GM12878 (cell line): Measurements from ENCODE around the gene DUSP7. TPM values are rescaled to one million over a fixed set of nuclear protein-coding genes. Genes with fewer than 3 reads are reported as not detected.

ENCODE experiments used
- ATAC-seq: fragments of 200-7000 bp; cut with Tn5 transposase; 3 replicates; pipeline ENCODE4 v1.9.1; 2020; ENCODE audit warnings: mild to moderate bottlenecking, moderate library complexity
- BruUV-seq: library from RNA; stranded (reverse); fragments of 400-500 nt; replicated peaks from 2 replicates; lab custom pipeline; 2021; lab: Mats Ljungman, UMichigan
- CTCF ChIA-PET: fragments of 300-600 bp; sonication (Branson Sonifier 250); formaldehyde crosslinking; extraction: SDS; loops from one replicate; lab custom pipeline; 2021; ENCODE audit warnings: inconsistent platforms; lab: Yijun Ruan, JAX
- POLR2A ChIA-PET: fragments of 350-600 bp; formaldehyde crosslinking; extraction: SDS; loops from one replicate; lab custom pipeline; 2021; ENCODE audit warnings: inconsistent platforms; lab: Charles Lee
- RAD21 ChIA-PET: fragments of 300-600 bp; sonication (Branson Sonifier 250); formaldehyde crosslinking; loops from one replicate; lab custom pipeline; 2023; ENCODE audit warnings: antibody characterized with exemption; ENCODE audit not compliant: unreplicated experiment; lab: Charles Lee
- SMC1A ChIA-PET: fragments of 300-600 bp; sonication (Branson Sonifier 250); formaldehyde crosslinking; loops from one replicate; lab custom pipeline; 2023; ENCODE audit not compliant: unreplicated experiment, uncharacterized antibody; lab: Charles Lee
- DNase-seq: peaks from one replicate; pipeline ENCODE4 v3.0.0-alpha.2; 2011; ENCODE audit warnings: low read depth, low spot score
- FAIRE-seq: peaks from 3 replicates; lab custom pipeline; 2011; peaks lifted over from hg19 to GRCh38; lab: Jason Lieb, UNC
- H2AFZ ChIP-seq: 2 replicates; pipeline ENCODE4 v1.6.0; 2011; ENCODE audit warnings: low read depth, low read length, control low read depth; ENCODE audit not compliant: control insufficient read depth
- H3K27ac ChIP-seq: 2 replicates; pipeline ENCODE4 v1.5.1; 2011; ENCODE audit warnings: control low read depth; ENCODE audit not compliant: control insufficient read depth, insufficient read depth
- H3K27me3 ChIP-seq, 2 experiments: replicated peaks in 1 of 2; 2 replicates each; pipeline versions ENCODE4 v1.6.0 to v1.6.1; 2011; ENCODE audit warnings: low read length in 1 of 2; ENCODE audit not compliant: control insufficient read depth in 2 of 2, insufficient read depth in 2 of 2
- H3K36me3 ChIP-seq, 2 experiments: 2 replicates each; pipeline ENCODE4 v1.5.1; 2011; ENCODE audit warnings: low read length in 1 of 2; ENCODE audit not compliant: control insufficient read depth in 2 of 2, insufficient read depth in 2 of 2
- H3K4me1 ChIP-seq: 2 replicates; pipeline ENCODE4 v1.6.1; 2011; ENCODE audit warnings: mild to moderate bottlenecking, low read length, moderate library complexity, mixed read lengths; ENCODE audit not compliant: control insufficient read depth, insufficient read depth
- H3K4me2 ChIP-seq: 2 replicates; pipeline ENCODE4 v1.6.0; 2011; ENCODE audit warnings: control low read depth; ENCODE audit not compliant: control insufficient read depth, insufficient read depth
- H3K4me3 ChIP-seq: fragments of 200-600 bp; sonication (generic); 2 replicates; pipeline ENCODE4 v1.5.1; 2016
- H3K79me2 ChIP-seq: 2 replicates; pipeline ENCODE4 v1.6.0; 2011; ENCODE audit warnings: low read length; ENCODE audit not compliant: control insufficient read depth, insufficient read depth
- H3K9ac ChIP-seq: 2 replicates; pipeline ENCODE4 v1.8.0; 2011; ENCODE audit warnings: low read length, control low read depth, mixed read lengths; ENCODE audit not compliant: control insufficient read depth, insufficient read depth
- H3K9me3 ChIP-seq: replicated peaks from 3 replicates; pipeline ENCODE4 v1.5.1; 2011; ENCODE audit warnings: mild to moderate bottlenecking, low read length; ENCODE audit not compliant: control insufficient read depth, insufficient read depth
- H4K20me1 ChIP-seq: 2 replicates; pipeline ENCODE4 v1.6.0; 2011; ENCODE audit not compliant: control insufficient read depth, insufficient read depth
- EED ChIP-seq: sonication (generic); IDR thresholded peaks from 2 replicates; pipeline ENCODE4 v1.6.1; 2016; ENCODE audit warnings: antibody characterized with exemption, low read depth
- IRF4 ChIP-seq: IDR thresholded peaks from 2 replicates; pipeline ENCODE4 v1.6.1; 2011; ENCODE audit warnings: low read depth, low read length
- JUNB ChIP-seq: IDR thresholded peaks from 2 replicates; pipeline ENCODE4 v1.6.1; 2016; ENCODE audit warnings: antibody characterized with exemption, mild to moderate bottlenecking
- KDM1A ChIP-seq: fragments of 200-600 bp; sonication (generic); IDR thresholded peaks from 2 replicates; pipeline ENCODE4 v1.6.1; 2016; ENCODE audit warnings: borderline replicate concordance
- LARP7 ChIP-seq: fragments of 450-650 bp; IDR thresholded peaks from 2 replicates; pipeline ENCODE4 v1.6.1; 2017; ENCODE audit warnings: mild to moderate bottlenecking
- MEF2A ChIP-seq: IDR thresholded peaks from 2 replicates; pipeline ENCODE4 v1.6.1; 2011; ENCODE audit warnings: low read depth, mild to moderate bottlenecking, low read length, moderate library complexity; ENCODE audit not compliant: insufficient read depth
- NBN ChIP-seq: fragments of 450-650 bp; IDR thresholded peaks from 2 replicates; pipeline ENCODE4 v1.6.1; 2016
- NR2C2 ChIP-seq: IDR thresholded peaks from 2 replicates; pipeline ENCODE4 v1.6.1; 2011; ENCODE audit warnings: borderline replicate concordance, low read depth; ENCODE audit not compliant: control insufficient read depth, insufficient read length
- RUNX3 ChIP-seq: IDR thresholded peaks from 2 replicates; pipeline ENCODE4 v1.6.1; 2012; ENCODE audit warnings: low read length, inconsistent platforms
- STAT3 ChIP-seq: IDR thresholded peaks from 2 replicates; pipeline ENCODE4 v1.6.1; 2011; ENCODE audit warnings: low read depth, low read length, improper control_type of control experiment
- TAF1 ChIP-seq: IDR thresholded peaks from 2 replicates; pipeline ENCODE4 v1.6.1; 2011; ENCODE audit warnings: mild to moderate bottlenecking, low read depth, low read length, borderline replicate concordance
- ZNF24 ChIP-seq: fragments of 450-650 bp; IDR thresholded peaks from 2 replicates; pipeline ENCODE4 v1.6.1; 2017; ENCODE audit warnings: antibody characterized with exemption, mild to moderate bottlenecking
- ZNF274 ChIP-seq: IDR thresholded peaks from one replicate; pipeline ENCODE4 v1.8.0; 2011; ENCODE audit not compliant: insufficient read length, insufficient read depth
- WGBS: methylation state at CpG from one replicate; pipeline ENCODE4 v1.1.6; 2016; ENCODE audit warnings: low lambda C conversion rate; ENCODE audit not compliant: insufficient replicate concordance, insufficient coverage; ENCODE audit errors: missing lambda C conversion rate; 5-methylcytosine and 5-hydroxymethylcytosine counted together
- in situ Hi-C: fragments of 300-500 bp; cut with MboI; formaldehyde crosslinking; loops from 9 replicates; pipeline ENCODE4 v1.14.3; 2018; ENCODE audit warnings: mixed read lengths
- intact Hi-C: fragments of 100-400 bp; cut with micrococcal nuclease; formaldehyde crosslinking; loops from one replicate; pipeline ENCODE4 v1.14.2; 2022; ENCODE audit not compliant: unreplicated experiment
- polyA plus RNA-seq, 11 experiments: library from polyadenylated mRNA; depleted of rRNA in 4 of 11; unstranded in 6 of 11; stranded (reverse) in 5 of 11; fragments of >200 nt; fragmentation: Nextera tagmentation in 4 of 11; fragmentation: Illumina TruSeq in 1 of 11; extraction: Ambion mirVana in 4 of 11; extraction: Trizol in 1 of 11; gene quantifications; 1 replicate in 1 of 11; 2 replicates in 10 of 11; pipeline versions ENCODE4 v1.2.1 to v1.2.3, GENCODE V29; 2011 to 2016; ENCODE audit warnings: inconsistent platforms in 2 of 11, missing spikeins in 2 of 11, low read depth in 1 of 11
- total RNA-seq, 4 experiments: library from RNA; depleted of rRNA in 3 of 4; stranded (reverse); fragments of >200 nt in 3 of 4; fragmentation: Illumina TruSeq in 1 of 4; extraction: Trizol in 1 of 4; gene quantifications; 2 replicates each; pipeline versions ENCODE4 v1.2.1 to v1.2.3, GENCODE V29; 2013 to 2021
- TF ChIP-seq, protein P1 (sequence below): IDR thresholded peaks from 2 replicates; pipeline ENCODE4 v1.6.1; 2011; ENCODE audit warnings: borderline replicate concordance, low read depth, mild to moderate bottlenecking, moderate library complexity, low read length; ENCODE audit not compliant: insufficient read depth, poor library complexity, severe bottlenecking
- TF ChIP-seq, protein P2 (sequence below): fragments of 450-650 bp; conservative IDR thresholded peaks from 2 replicates; pipeline ENCODE4 v1.6.1; 2017; ENCODE audit warnings: mild to moderate bottlenecking, moderate library complexity
- TF ChIP-seq, protein P3 (sequence below): fragments of 450-650 bp; formaldehyde crosslinking; IDR thresholded peaks from 2 replicates; pipeline ENCODE4 v1.4.0; 2020; ENCODE audit warnings: mild to moderate bottlenecking, moderate library complexity

Gene DUSP7
- total and polyA plus RNA-seq, 10 of the 15 experiments (the other 5 are each of a cell fraction or from before 2014, with no cell fraction given) = 0.73 to 17.0 (median 7.9) TPM

DNA sequence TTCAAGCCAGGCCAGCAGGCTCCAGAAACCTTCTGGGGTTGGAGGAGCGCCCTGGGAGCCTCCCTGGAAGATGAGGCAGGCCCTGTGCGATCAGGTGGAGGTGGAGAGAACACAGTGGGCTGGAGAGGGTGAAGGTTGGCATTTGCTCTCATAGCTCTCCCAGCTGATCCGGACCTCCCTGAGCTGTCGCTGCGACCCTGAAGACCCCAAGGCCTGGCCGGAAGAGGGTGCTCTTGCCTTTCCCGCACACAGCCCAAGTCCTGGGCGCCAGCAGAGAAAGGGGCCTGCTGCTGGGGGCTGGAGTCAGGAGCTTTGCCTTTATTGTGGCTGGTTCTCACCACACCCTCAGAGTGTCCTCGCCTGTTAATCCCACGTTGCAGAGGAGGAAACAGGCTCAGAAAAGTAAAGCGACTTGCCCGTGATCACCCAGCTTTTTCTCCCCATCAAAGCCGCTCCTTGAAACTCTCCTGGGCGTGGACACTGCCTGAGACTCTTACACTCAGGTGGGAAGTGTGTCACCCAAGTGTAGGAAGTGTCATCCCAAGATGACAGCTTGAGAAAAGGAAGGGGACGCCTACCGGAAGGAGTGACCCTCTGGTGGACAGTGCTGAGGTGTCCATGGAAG lies 52.1 kb downstream of the DUSP7 start (continued):
- TF ChIP-seq, protein P1, sequence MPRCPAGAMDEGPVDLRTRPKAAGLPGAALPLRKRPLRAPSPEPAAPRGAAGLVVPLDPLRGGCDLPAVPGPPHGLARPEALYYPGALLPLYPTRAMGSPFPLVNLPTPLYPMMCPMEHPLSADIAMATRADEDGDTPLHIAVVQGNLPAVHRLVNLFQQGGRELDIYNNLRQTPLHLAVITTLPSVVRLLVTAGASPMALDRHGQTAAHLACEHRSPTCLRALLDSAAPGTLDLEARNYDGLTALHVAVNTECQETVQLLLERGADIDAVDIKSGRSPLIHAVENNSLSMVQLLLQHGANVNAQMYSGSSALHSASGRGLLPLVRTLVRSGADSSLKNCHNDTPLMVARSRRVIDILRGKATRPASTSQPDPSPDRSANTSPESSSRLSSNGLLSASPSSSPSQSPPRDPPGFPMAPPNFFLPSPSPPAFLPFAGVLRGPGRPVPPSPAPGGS = no peak

DNA sequence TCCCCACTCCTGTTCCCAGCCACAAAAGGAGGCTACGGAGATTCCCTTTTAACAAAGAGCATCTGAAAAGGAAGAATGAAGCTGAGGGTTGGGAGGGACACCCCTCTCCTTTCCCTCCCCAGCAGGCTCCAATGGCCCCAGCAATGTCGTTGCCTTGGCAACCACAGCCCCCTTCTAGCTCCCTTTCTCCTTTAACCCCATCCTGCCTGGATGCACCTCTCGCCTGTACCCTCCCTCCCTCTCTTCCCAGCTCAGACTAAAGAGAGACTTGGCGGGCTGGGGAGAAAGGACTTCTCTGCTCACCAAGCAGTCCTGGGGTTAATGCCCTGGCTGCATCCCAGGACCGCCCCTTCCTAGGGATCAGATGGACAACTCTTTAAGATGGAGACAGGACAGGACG lies 53.6 kb downstream of the DUSP7 start:
- BruUV-seq = no TSS peak
- in situ Hi-C loops (loop anchor here (5.0 kb wide), 1 partner anchor 140 kb away; no protein-coding TSS in a partner anchor), intact Hi-C loops (no loop called here)
- Histone ChIP-seq H3K27me3 (no peaks in the 10 kb centered on the region; a peak in 2 of 4 replicates), H2AFZ (no peak overlapping the region), H3K9me3 (no peaks in the 10 kb centered on the region), H3K4me2 (no peak overlapping the region), H3K36me3 (no peaks in the 10 kb centered on the region), H4K20me1 (no peaks in the 10 kb centered on the region), H3K4me1 (peaks cover 12% of the 10 kb centered on the region), H3K79me2 (no peaks in the 10 kb centered on the region), H3K9ac (no peak overlapping the region), H3K27ac (no peak overlapping the region), H3K4me3 (no peak overlapping the region)
- ATAC-seq (no peak), DNase-seq (no peak), FAIRE-seq (no peak)
- SMC1A ChIA-PET = interaction anchor here (0.6 to 7.7 kb wide), 15 partner anchors 10 to 336 kb away, joined by 3 to 179 read pairs (median 7); partner anchors contain the start of genes DUSP7, PARP3 and RRP9
- CTCF ChIA-PET = interaction anchor here (0.6 to 10.6 kb wide), 20 partner anchors 11 to 336 kb away, joined by 3 to 334 read pairs (median 13); partner anchors contain the start of genes ACY1, DUSP7, PARP3 and RRP9
- RAD21 ChIA-PET = interaction anchor here (0.7 to 8.5 kb wide), 15 partner anchors 9 to 444 kb away, joined by 3 to 165 read pairs (median 15); partner anchors contain the start of gene DUSP7
- POLR2A ChIA-PET = interaction anchor here (1.4 to 1.5 kb wide), 2 partner anchors 54 to 59 kb away, joined by 3 to 5 read pairs; partner anchors contain the start of gene DUSP7
- 30% methylated on average over 6 of the region's 6 CpGs for WGBS
- TF ChIP-seq, protein P2, sequence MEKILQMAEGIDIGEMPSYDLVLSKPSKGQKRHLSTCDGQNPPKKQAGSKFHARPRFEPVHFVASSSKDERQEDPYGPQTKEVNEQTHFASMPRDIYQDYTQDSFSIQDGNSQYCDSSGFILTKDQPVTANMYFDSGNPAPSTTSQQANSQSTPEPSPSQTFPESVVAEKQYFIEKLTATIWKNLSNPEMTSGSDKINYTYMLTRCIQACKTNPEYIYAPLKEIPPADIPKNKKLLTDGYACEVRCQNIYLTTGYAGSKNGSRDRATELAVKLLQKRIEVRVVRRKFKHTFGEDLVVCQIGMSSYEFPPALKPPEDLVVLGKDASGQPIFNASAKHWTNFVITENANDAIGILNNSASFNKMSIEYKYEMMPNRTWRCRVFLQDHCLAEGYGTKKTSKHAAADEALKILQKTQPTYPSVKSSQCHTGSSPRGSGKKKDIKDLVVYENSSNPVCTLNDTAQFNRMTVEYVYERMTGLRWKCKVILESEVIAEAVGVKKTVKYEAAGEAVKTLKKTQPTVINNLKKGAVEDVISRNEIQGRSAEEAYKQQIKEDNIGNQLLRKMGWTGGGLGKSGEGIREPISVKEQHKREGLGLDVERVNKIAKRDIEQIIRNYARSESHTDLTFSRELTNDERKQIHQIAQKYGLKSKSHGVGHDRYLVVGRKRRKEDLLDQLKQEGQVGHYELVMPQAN = no peak
- no peak for TF ChIP-seq MEF2A
- TF ChIP-seq TAF1 = no peak
- TF ChIP-seq JUNB = no peak
- no peak for TF ChIP-seq ZNF274
- TF ChIP-seq STAT3 = no peak
- TF ChIP-seq NR2C2 = no peak
- no peak for TF ChIP-seq RUNX3
- no peak for TF ChIP-seq ZNF24
- TF ChIP-seq KDM1A = no peak
- no peak for TF ChIP-seq LARP7
- TF ChIP-seq, protein P3, sequence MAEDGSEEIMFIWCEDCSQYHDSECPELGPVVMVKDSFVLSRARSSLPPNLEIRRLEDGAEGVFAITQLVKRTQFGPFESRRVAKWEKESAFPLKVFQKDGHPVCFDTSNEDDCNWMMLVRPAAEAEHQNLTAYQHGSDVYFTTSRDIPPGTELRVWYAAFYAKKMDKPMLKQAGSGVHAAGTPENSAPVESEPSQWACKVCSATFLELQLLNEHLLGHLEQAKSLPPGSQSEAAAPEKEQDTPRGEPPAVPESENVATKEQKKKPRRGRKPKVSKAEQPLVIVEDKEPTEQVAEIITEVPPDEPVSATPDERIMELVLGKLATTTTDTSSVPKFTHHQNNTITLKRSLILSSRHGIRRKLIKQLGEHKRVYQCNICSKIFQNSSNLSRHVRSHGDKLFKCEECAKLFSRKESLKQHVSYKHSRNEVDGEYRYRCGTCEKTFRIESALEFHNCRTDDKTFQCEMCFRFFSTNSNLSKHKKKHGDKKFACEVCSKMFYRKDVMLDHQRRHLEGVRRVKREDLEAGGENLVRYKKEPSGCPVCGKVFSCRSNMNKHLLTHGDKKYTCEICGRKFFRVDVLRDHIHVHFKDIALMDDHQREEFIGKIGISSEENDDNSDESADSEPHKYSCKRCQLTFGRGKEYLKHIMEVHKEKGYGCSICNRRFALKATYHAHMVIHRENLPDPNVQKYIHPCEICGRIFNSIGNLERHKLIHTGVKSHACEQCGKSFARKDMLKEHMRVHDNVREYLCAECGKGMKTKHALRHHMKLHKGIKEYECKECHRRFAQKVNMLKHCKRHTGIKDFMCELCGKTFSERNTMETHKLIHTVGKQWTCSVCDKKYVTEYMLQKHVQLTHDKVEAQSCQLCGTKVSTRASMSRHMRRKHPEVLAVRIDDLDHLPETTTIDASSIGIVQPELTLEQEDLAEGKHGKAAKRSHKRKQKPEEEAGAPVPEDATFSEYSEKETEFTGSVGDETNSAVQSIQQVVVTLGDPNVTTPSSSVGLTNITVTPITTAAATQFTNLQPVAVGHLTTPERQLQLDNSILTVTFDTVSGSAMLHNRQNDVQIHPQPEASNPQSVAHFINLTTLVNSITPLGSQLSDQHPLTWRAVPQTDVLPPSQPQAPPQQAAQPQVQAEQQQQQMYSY (CRISPR knock-in tag) = no peak
- TF ChIP-seq NBN = no peak
- TF ChIP-seq IRF4 = no peak
- TF ChIP-seq EED = no peak
